Type B pancreatic cell (in vitro differentiated cells): Measurements from ENCODE around the gene RBFOX1. TPM values are rescaled to one million over a fixed set of nuclear protein-coding genes. Genes with fewer than 3 reads are reported as not detected.

Experiments used
- DNase-seq: peaks from one replicate; pipeline ENCODE4 v3.0.0; 2021; ENCODE audit warnings: mixed read lengths; ENCODE audit not compliant: unreplicated experiment; ENCODE audit errors: extremely low spot score
- H3K27ac Mint-ChIP-seq: 2 replicates; pipeline ENCODE4 v1.8.0; 2021; ENCODE audit warnings: mild to moderate bottlenecking, mixed read lengths
- H3K27me3 Mint-ChIP-seq: 2 replicates; pipeline ENCODE4 v1.8.0; 2021; ENCODE audit warnings: mixed read lengths
- H3K36me3 Mint-ChIP-seq: 2 replicates; pipeline ENCODE4 v1.8.0; 2021; ENCODE audit warnings: mixed read lengths
- H3K4me1 Mint-ChIP-seq: one replicate; pipeline ENCODE4 v1.8.0; 2021; ENCODE audit warnings: mixed read lengths; ENCODE audit not compliant: unreplicated experiment
- H3K4me3 Mint-ChIP-seq: 2 replicates; pipeline ENCODE4 v1.8.0; 2021; ENCODE audit warnings: mild to moderate bottlenecking, mixed read lengths
- H3K9me3 Mint-ChIP-seq: 2 replicates; pipeline ENCODE4 v1.8.0; 2021; ENCODE audit warnings: mixed read lengths
- total RNA-seq: library from RNA; stranded (reverse); gene quantifications from 2 replicates; pipeline ENCODE4 v1.2.1, GENCODE V29; 2021; ENCODE audit warnings: low replicate concordance
- TF ChIP-seq, protein P1 (sequence below): fragments of 200-600 bp; sonication (generic); conservative IDR thresholded peaks from 2 replicates; pipeline ENCODE4 v1.5.0; 2021; ENCODE audit warnings: antibody characterized with exemption, mild to moderate bottlenecking

Gene RBFOX1
- total RNA-seq, 1 donor from 2014 or later: 21.0 TPM

DNA sequence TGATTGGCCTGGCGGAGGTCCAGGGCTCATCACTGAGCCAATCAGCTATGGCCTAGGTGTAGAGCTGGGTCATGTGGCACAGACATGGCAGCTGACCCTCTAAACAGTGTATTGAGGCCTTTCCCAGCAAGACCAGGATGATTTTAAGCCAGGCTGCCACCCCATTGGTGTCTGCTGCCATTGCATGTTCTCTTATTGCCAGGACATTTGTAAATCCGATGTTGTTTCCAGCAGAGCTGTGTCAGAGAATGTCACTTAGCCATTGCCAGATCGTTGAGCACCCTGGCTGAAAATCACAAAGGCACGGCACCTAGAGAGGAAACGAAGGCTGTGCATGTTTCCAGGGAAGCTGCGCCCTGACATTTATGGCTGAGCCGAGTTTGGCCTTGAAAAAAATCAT, 33.4 kb downstream of the RBFOX1 start:
- no peaks in the 10 kb centered on the region for H3K9me3 Mint-ChIP-seq
- H3K36me3 Mint-ChIP-seq: no peaks in the 10 kb centered on the region
- DNase-seq: no peak

DNA sequence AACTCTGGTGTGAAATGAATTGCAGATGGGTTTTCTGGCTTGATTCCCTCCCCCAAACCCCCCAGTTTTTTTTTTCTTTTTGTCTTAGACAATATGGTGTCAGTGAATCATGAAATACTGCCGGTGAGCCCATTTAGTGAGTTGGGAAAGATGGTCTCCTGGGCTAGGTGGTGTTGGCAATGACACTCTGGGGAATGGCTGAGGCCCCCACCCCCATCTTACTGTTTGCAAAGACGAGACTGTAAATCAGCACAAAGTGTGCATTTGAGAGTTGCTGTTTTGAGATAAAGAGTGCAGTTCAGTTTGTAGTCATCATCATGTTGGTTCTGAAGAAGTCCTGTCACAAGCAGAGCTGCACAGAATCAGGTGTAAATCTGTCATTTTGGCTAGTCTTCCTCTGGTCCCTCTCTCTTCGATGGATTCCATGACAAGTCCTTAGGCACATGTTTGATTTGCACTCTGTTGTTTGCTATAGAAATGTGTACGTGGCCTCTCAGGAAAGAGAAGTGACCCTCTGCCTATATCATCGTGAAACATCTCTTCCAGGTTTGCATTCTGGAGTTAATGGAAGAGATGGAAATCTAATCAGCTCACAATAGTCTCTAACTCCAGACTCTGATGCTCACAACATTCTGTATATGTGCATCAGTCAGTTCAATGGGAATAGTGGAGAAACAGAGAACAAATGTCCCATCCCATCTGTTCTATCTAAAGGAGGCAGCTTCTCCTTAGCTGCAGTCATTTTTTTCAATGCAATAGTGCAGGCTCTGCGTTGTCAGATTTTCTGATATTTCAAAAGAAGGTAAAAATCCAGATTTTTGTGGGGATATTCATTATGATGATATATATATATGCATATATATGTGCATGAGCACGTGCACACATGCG, 34.6 kb downstream of the RBFOX1 start:
- H3K27ac Mint-ChIP-seq: no peak overlapping the region
- H3K4me3 Mint-ChIP-seq: no peak overlapping the region
- no peaks in the 10 kb centered on the region for H3K27me3 Mint-ChIP-seq
- TF ChIP-seq, protein P1, sequence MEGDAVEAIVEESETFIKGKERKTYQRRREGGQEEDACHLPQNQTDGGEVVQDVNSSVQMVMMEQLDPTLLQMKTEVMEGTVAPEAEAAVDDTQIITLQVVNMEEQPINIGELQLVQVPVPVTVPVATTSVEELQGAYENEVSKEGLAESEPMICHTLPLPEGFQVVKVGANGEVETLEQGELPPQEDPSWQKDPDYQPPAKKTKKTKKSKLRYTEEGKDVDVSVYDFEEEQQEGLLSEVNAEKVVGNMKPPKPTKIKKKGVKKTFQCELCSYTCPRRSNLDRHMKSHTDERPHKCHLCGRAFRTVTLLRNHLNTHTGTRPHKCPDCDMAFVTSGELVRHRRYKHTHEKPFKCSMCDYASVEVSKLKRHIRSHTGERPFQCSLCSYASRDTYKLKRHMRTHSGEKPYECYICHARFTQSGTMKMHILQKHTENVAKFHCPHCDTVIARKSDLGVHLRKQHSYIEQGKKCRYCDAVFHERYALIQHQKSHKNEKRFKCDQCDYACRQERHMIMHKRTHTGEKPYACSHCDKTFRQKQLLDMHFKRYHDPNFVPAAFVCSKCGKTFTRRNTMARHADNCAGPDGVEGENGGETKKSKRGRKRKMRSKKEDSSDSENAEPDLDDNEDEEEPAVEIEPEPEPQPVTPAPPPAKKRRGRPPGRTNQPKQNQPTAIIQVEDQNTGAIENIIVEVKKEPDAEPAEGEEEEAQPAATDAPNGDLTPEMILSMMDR: no peak
- H3K4me1 Mint-ChIP-seq: no peaks in the 10 kb centered on the region
- H3K36me3 Mint-ChIP-seq: no peaks in the 10 kb centered on the region
- H3K9me3 Mint-ChIP-seq: no peaks in the 10 kb centered on the region
- DNase-seq: no peak

More for the DNA sequence above, 33.4 kb downstream of the RBFOX1 start:
- TF ChIP-seq, protein P1: no peak
- Mint-ChIP-seq H3K27ac (no peak overlapping the region), H3K27me3 (no peaks in the 10 kb centered on the region), H3K4me1 (no peaks in the 10 kb centered on the region), H3K4me3 (no peak overlapping the region)

DNA sequence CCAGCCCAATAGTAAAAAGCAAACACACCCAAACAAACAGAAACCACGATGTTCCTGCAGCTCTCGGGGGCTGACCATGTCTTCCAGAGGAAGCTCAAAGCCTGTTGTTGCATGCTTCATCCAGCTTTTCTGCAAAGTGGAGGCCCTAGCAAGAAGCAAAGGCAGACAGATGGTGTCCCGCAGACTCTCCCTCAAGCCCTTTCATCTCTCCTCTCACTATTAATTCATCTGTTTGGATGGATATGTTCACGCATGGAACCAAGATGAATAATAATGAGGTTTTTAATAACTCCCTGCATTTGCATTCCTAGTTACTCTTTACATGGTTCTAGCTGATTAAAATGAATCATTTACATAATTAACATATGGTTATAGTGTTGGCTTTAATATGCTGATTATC, 36.6 kb downstream of the RBFOX1 start:
- no peak for DNase-seq
- no peaks in the 10 kb centered on the region for H3K36me3 Mint-ChIP-seq
- TF ChIP-seq, protein P1: no peak
- no peaks in the 10 kb centered on the region for H3K4me1 Mint-ChIP-seq
- no peak overlapping the region for H3K27ac Mint-ChIP-seq
- no peaks in the 10 kb centered on the region for H3K9me3 Mint-ChIP-seq
- no peaks in the 10 kb centered on the region for H3K27me3 Mint-ChIP-seq
- H3K4me3 Mint-ChIP-seq: no peak overlapping the region

DNA sequence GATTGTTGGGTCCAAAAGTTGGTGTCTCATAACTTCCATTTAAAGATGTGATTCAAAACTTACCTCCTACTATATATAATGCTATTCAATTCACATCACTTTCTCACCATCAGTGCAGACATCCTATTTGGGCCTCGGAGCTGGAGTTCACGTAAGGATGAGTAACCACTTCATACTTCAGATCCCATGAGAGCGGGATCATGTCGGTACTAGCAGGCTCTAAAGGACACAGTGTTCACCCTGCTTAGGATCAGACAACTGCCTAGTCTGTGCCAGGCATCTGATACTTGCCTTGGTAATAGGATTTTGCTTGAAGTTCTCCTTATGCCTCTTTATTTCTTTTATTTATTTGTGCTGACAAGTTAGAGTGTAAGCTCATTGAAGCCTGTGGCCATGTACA, 39.5 kb downstream of the RBFOX1 start:
- no peaks in the 10 kb centered on the region for H3K36me3 Mint-ChIP-seq
- no peak overlapping the region for H3K27ac Mint-ChIP-seq
- no peaks in the 10 kb centered on the region for H3K4me1 Mint-ChIP-seq
- TF ChIP-seq, protein P1: no peak
- no peaks in the 10 kb centered on the region for H3K9me3 Mint-ChIP-seq
- no peak overlapping the region for H3K4me3 Mint-ChIP-seq
- DNase-seq: no peak
- H3K27me3 Mint-ChIP-seq: peaks cover 4% of the 10 kb centered on the region

DNA sequence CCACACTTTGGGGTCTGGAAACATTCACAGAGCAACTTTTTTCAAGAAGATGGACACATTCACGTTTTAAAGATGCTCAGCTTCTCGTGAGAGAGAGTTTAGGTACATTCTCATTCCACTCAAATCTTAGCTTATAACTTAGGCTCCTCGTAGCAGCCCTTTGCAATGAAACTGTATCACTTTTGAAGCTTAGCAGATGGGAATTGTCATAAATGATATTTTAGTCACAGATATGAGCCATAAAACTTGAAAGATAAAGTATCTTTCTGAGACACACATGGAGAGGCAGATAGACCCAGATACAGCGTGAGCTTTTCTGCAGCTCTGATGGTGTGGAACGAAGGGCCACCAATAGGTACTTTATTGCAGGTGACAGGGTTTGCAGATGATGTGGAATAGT, 41.1 kb downstream of the RBFOX1 start:
- Mint-ChIP-seq H3K27ac (no peak overlapping the region), H3K4me1 (no peaks in the 10 kb centered on the region), H3K36me3 (no peaks in the 10 kb centered on the region), H3K4me3 (no peak overlapping the region), H3K27me3 (peaks cover 9% of the 10 kb centered on the region), H3K9me3 (no peaks in the 10 kb centered on the region)
- TF ChIP-seq, protein P1: no peak
- DNase-seq: no peak
